H1 (cell line): Measurements from ENCODE around the gene ARID2. TPM values are rescaled to one million over a fixed set of nuclear protein-coding genes. Genes with fewer than 3 reads are reported as not detected.

Source experiments
- CTCF ChIA-PET: fragments of 300-600 bp; sonication (Branson Sonifier 250); formaldehyde crosslinking; loops from one replicate; lab custom pipeline; 2021; ENCODE audit not compliant: partially characterized antibody; lab: Charles Lee
- POLR2A ChIA-PET: fragments of 300-600 bp; sonication (Branson Sonifier 250); formaldehyde crosslinking; loops from one replicate; lab custom pipeline; 2021; ENCODE audit warnings: inconsistent platforms; ENCODE audit not compliant: partially characterized antibody; lab: Charles Lee
- DNase-seq, 2 experiments: peaks; one replicate each; pipeline versions ENCODE4 v3.0.0 to v3.0.0-alpha.2; 2010 to 2022; ENCODE audit warnings: low spot score in 2 of 2, low read depth in 1 of 2, mixed read lengths in 1 of 2
- FAIRE-seq: peaks from 2 replicates; lab custom pipeline; 2011; peaks lifted over from hg19 to GRCh38; lab: Jason Lieb, UNC
- H2AFZ ChIP-seq: 2 replicates; pipeline ENCODE4 v1.8.1; 2012; ENCODE audit warnings: low read length, inconsistent platforms
- H2AK5ac ChIP-seq: 2 replicates; pipeline ENCODE4 v1.6.1; 2013; ENCODE audit warnings: low read depth, low read length
- H2BK120ac ChIP-seq: replicated peaks from 2 replicates; pipeline ENCODE3; 2013; ENCODE audit warnings: low read depth, low read length, inconsistent platforms
- H2BK12ac ChIP-seq: 2 replicates; pipeline ENCODE4 v1.6.1; 2013; ENCODE audit warnings: low read depth, low read length
- H2BK15ac ChIP-seq: 2 replicates; pipeline ENCODE4 v1.6.1; 2013; ENCODE audit warnings: low read length
- H2BK20ac ChIP-seq: 2 replicates; pipeline ENCODE4 v1.6.1; 2013; ENCODE audit warnings: low read length
- H2BK5ac ChIP-seq: 2 replicates; pipeline ENCODE4 v1.6.1; 2013; ENCODE audit warnings: low read depth, low read length
- H3K14ac ChIP-seq: 2 replicates; pipeline ENCODE4 v1.6.1; 2013; ENCODE audit warnings: inconsistent platforms; ENCODE audit not compliant: insufficient read length
- H3K18ac ChIP-seq: 2 replicates; pipeline ENCODE4 v1.6.1; 2013; ENCODE audit warnings: low read length; ENCODE audit errors: extremely low read depth
- H3K23ac ChIP-seq: 2 replicates; pipeline ENCODE4 v1.6.1; 2013; ENCODE audit warnings: inconsistent platforms; ENCODE audit not compliant: insufficient read length
- H3K23me2 ChIP-seq: 2 replicates; pipeline ENCODE4 v1.6.1; 2013; ENCODE audit warnings: low read depth, low read length
- H3K27ac ChIP-seq: 2 replicates; pipeline ENCODE4 v1.6.1; 2011; ENCODE audit warnings: low read depth, low read length, inconsistent platforms
- H3K27me3 ChIP-seq, 4 experiments: replicated peaks in 1 of 4; 1 replicate in 1 of 4; 2 replicates in 3 of 4; pipeline versions ENCODE4 v1.6.1 to v1.8.1; 2011 to 2013; ENCODE audit warnings: low read length in 3 of 4, mild to moderate bottlenecking in 3 of 4, inconsistent platforms in 2 of 4, mixed read lengths in 2 of 4, moderate library complexity in 1 of 4; ENCODE audit not compliant: control insufficient read depth in 3 of 4, insufficient read depth in 3 of 4; ENCODE audit errors: extremely low read depth in 1 of 4
- H3K36me3 ChIP-seq, 4 experiments: 2 replicates each; pipeline versions ENCODE4 v1.6.1 to v1.8.1; 2011 to 2013; ENCODE audit warnings: mild to moderate bottlenecking in 4 of 4, low read length in 3 of 4, moderate library complexity in 2 of 4, control low read depth in 1 of 4, inconsistent platforms in 1 of 4; ENCODE audit not compliant: insufficient read depth in 4 of 4, control insufficient read depth in 2 of 4
- H3K4ac ChIP-seq: replicated peaks from 2 replicates; pipeline ENCODE3; 2013; ENCODE audit warnings: low read length, low read depth, mixed read lengths, inconsistent platforms; ENCODE audit not compliant: insufficient read length
- H3K4me1 ChIP-seq, 4 experiments: replicated peaks in 1 of 4; 1 replicate in 1 of 4; 2 replicates in 3 of 4; pipeline versions ENCODE4 v1.6.1 to v1.8.1; 2011 to 2013; ENCODE audit warnings: low read length in 3 of 4, inconsistent platforms in 2 of 4, mixed read lengths in 1 of 4; ENCODE audit not compliant: insufficient read depth in 4 of 4, control insufficient read depth in 3 of 4
- H3K4me2 ChIP-seq, 2 experiments: 2 replicates each; pipeline versions ENCODE4 v1.6.1 to v1.8.1; 2011 to 2013; ENCODE audit warnings: low read depth in 2 of 2, low read length in 2 of 2, control low read depth in 1 of 2, inconsistent platforms in 1 of 2, mild to moderate bottlenecking in 1 of 2; ENCODE audit not compliant: insufficient read depth in 1 of 2
- H3K4me3 ChIP-seq, 4 experiments: fragments of 200-600, 300-600 bp in 1 of 4; sonication (generic), shearing (Covaris generic), sonication (Bioruptor Twin) in 1 of 4; 2 replicates each; pipeline versions ENCODE4 v1.5.1 to v1.8.1; 2011 to 2016; ENCODE audit warnings: low read length in 4 of 4, low read depth in 3 of 4, control low read depth in 2 of 4, inconsistent platforms in 2 of 4, mild to moderate bottlenecking in 2 of 4, mixed read lengths in 1 of 4, moderate library complexity in 1 of 4; ENCODE audit not compliant: insufficient read depth in 2 of 4; ENCODE audit errors: extremely low read depth in 1 of 4
- H3K56ac ChIP-seq: replicated peaks from 2 replicates; pipeline ENCODE3; 2013; ENCODE audit warnings: low read depth, mild to moderate bottlenecking, mixed read lengths, low read length, inconsistent platforms; ENCODE audit not compliant: insufficient read length
- H3K79me1 ChIP-seq: 2 replicates; pipeline ENCODE4 v1.6.1; 2013; ENCODE audit warnings: low read depth, low read length, control low read depth
- H3K79me2 ChIP-seq, 2 experiments: 2 replicates each; pipeline versions ENCODE4 v1.6.1 to v1.8.1; 2012 to 2013; ENCODE audit warnings: low read length in 2 of 2, mild to moderate bottlenecking in 2 of 2, inconsistent platforms in 1 of 2; ENCODE audit not compliant: insufficient read depth in 2 of 2, control insufficient read depth in 1 of 2
- H3K9ac ChIP-seq, 4 experiments: replicated peaks in 1 of 4; 1 replicate in 1 of 4; 2 replicates in 3 of 4; pipeline versions ENCODE4 v1.6.1 to v1.8.1; 2011 to 2013; ENCODE audit warnings: low read depth in 3 of 4, low read length in 3 of 4, control low read depth in 2 of 4, mild to moderate bottlenecking in 2 of 4, moderate library complexity in 2 of 4, inconsistent platforms in 1 of 4; ENCODE audit errors: extremely low read depth in 1 of 4
- H3K9me3 ChIP-seq, 2 experiments: 2 replicates each; pipeline versions ENCODE4 v1.6.1 to v1.8.1; 2012 to 2013; ENCODE audit warnings: mild to moderate bottlenecking in 2 of 2, moderate library complexity in 2 of 2, control low read depth in 1 of 2, inconsistent platforms in 1 of 2, low read depth in 1 of 2, low read length in 1 of 2, mixed read lengths in 1 of 2; ENCODE audit not compliant: insufficient read depth in 2 of 2
- H4K20me1 ChIP-seq, 2 experiments: replicated peaks in 1 of 2; 2 replicates each; pipeline versions ENCODE3 to v1.8.1; 2011 to 2013; ENCODE audit warnings: inconsistent platforms in 2 of 2, low read length in 2 of 2, mild to moderate bottlenecking in 1 of 2; ENCODE audit not compliant: insufficient read depth in 2 of 2, control insufficient read depth in 1 of 2
- H4K5ac ChIP-seq: 2 replicates; pipeline ENCODE4 v1.6.1; 2013; ENCODE audit warnings: low read length, low read depth, mixed read lengths, inconsistent platforms; ENCODE audit not compliant: insufficient read length
- H4K8ac ChIP-seq: 2 replicates; pipeline ENCODE4 v1.8.0; 2013; ENCODE audit warnings: mild to moderate bottlenecking, moderate library complexity, low read length, inconsistent platforms; ENCODE audit not compliant: insufficient read depth; ENCODE audit errors: extremely low read depth
- H4K91ac ChIP-seq: replicated peaks from 2 replicates; pipeline ENCODE3; 2013; ENCODE audit warnings: low read length, mixed read lengths, inconsistent platforms; ENCODE audit not compliant: insufficient read length
- HDAC6 ChIP-seq: IDR thresholded peaks from one replicate; pipeline ENCODE4 v1.7.1; 2012; ENCODE audit warnings: low read depth, mild to moderate bottlenecking, inconsistent platforms, low read length, moderate library complexity
- polyA plus RNA-seq, 7 experiments: library from polyadenylated mRNA; depleted of rRNA in 3 of 7; stranded (reverse) in 5 of 7; unstranded in 2 of 7; fragments of >200 nt in 5 of 7; fragments of 200-250 nt in 2 of 7; gene quantifications; 1 replicate in 5 of 7; 2 replicates in 1 of 7; 4 replicates in 1 of 7; pipeline versions ENCODE4 v1.2.1 to v1.2.3, GENCODE V29; 2011 to 2013; ENCODE audit warnings: missing spikeins in 2 of 7, mixed read lengths in 2 of 7
- total RNA-seq: library from RNA; stranded (reverse); fragmentation: NEBNext Ultra II Directional; extraction: Animal tissue kit (Norgen Biotek cat#: 25700); gene quantifications from 2 replicates; pipeline ENCODE4 v1.2.1, GENCODE V29; 2021

Gene ARID2
- total and polyA plus RNA-seq, 2 of the 8 experiments (the other 6 are each of a cell fraction or from before 2014, with no cell fraction given), result 32.0 to 45.2 TPM

DNA sequence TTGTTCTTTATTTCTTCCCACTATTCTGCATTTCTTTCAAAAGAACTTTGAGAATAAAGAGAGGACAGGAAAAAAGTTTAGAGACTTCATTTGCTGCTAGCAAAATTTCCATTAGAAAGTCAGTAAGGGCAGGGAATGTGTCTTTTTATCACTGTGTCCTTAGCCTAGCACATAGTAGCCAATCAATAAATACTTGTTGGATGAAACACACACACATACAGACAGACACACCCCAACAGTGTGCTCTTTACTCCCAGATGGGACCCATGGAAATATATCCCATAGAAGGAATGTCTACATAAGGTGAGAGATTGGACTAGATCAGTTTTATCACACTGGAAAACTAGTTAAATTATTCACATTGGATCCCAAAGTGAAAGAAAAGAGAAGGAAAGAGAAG lies 21.1 kb upstream of the ARID2 start:
- Histone ChIP-seq H3K23me2 (no peaks in the 10 kb centered on the region; the same call in 1 of the 2 replicates), H3K36me3 (no peaks in the 10 kb centered on the region), H3K4me3 (no peak overlapping the region), H3K14ac (no peak overlapping the region), H2BK120ac (no peak overlapping the region), H3K27ac (no peak overlapping the region), H3K79me2 (no peaks in the 10 kb centered on the region), H4K5ac (no peak overlapping the region), H3K4me2 (no peak overlapping the region), H3K9ac (no peak overlapping the region), H3K9me3 (no peaks in the 10 kb centered on the region), H2BK15ac (no peak overlapping the region), H2AFZ (no peak overlapping the region), H3K56ac (no peak overlapping the region), H4K8ac (no peak overlapping the region), H3K18ac (no peak overlapping the region), H2BK20ac (no peak overlapping the region), H4K20me1 (no peaks in the 10 kb centered on the region), H2AK5ac (no peak overlapping the region), H2BK5ac (no peak overlapping the region), H3K79me1 (no peaks in the 10 kb centered on the region), H3K23ac (no peak overlapping the region), H4K91ac (no peak overlapping the region), H3K4me1 (no peaks in the 10 kb centered on the region), H3K4ac (no peak overlapping the region), H3K27me3 (no peaks in the 10 kb centered on the region), H2BK12ac (no peak overlapping the region)
- POLR2A ChIA-PET, result no interaction called here
- TF ChIP-seq HDAC6, result no peak
- CTCF ChIA-PET, result interaction anchor here (1.4 kb wide), 1 partner anchor 16 kb away, joined by 3 read pairs; no protein-coding TSS in a partner anchor
- no peak for FAIRE-seq
- DNase-seq, result no peak
